ENCODE results near the gene ODAD3. TPM values are rescaled to one million over a fixed set of nuclear protein-coding genes. Genes with fewer than 3 reads are reported as not detected.

ODAD3 gene
- total and polyA plus RNA-seq, 2 of the 13 experiments (the other 11 are each of a cell fraction or from before 2014, with no cell fraction given): 0.04 to 0.08 TPM

- TF ChIP-seq ZGPAT (CRISPR knock-in tag; IDR thresholded peaks at IDR 0.05): 0 out of 2 replicates have a peak, but pooled peaks have one; percentile 41
- no peak for TF ChIP-seq NAIF1 (CRISPR knock-in tag; IDR thresholded peaks at IDR 0.05; ENCODE audit: borderline replicate concordance)
- TF ChIP-seq ZMYM2 (CRISPR knock-in tag; IDR thresholded peaks at IDR 0.05): no peak
- TF ChIP-seq ZBTB14 (CRISPR knock-in tag; IDR thresholded peaks at IDR 0.05): no peak
- TF ChIP-seq ZNF605 (CRISPR knock-in tag; IDR thresholded peaks at IDR 0.05): no peak
- no peak for TF ChIP-seq ZNF7 (CRISPR knock-in tag; IDR thresholded peaks at IDR 0.05)
- no peak for TF ChIP-seq NPAS2 (CRISPR knock-in tag; IDR thresholded peaks at IDR 0.05; ENCODE audit: borderline replicate concordance)
- no peak for TF ChIP-seq ZNF207 (IDR thresholded peaks at IDR 0.05; ENCODE audit: borderline replicate concordance)
- no peak for TF ChIP-seq ZNF441 (CRISPR knock-in tag; IDR thresholded peaks at IDR 0.05; ENCODE audit: borderline replicate concordance)
- no peak for TF ChIP-seq TMF1 (CRISPR knock-in tag; IDR thresholded peaks at IDR 0.05; ENCODE audit: low read depth)
- no peak for TF ChIP-seq MEIS2 (CRISPR knock-in tag; IDR thresholded peaks at IDR 0.05)
- TF ChIP-seq STAG1 (CRISPR knock-in tag; IDR thresholded peaks at IDR 0.05): peak; percentile 81
- TF ChIP-seq ZNF512 (CRISPR knock-in tag; IDR thresholded peaks at IDR 0.05): no peak
- 0 out of 2 replicates have a peak, but pooled peaks have one; percentile 52 for TF ChIP-seq REPIN1 (CRISPR knock-in tag; IDR thresholded peaks at IDR 0.05; ENCODE audit: borderline replicate concordance, low read depth)
- no peak for TF ChIP-seq ZXDC (CRISPR knock-in tag; IDR thresholded peaks at IDR 0.05)
- TF ChIP-seq ZNF281 (CRISPR knock-in tag; IDR thresholded peaks at IDR 0.05; ENCODE audit: borderline replicate concordance): no peak
- no peak for TF ChIP-seq CHCHD3 (CRISPR knock-in tag; IDR thresholded peaks at IDR 0.05)
- no peak for TF ChIP-seq ZNF468 (CRISPR knock-in tag; IDR thresholded peaks at IDR 0.05)
- TF ChIP-seq KAT7 (CRISPR knock-in tag; IDR thresholded peaks at IDR 0.05; ENCODE audit: borderline replicate concordance): no peak
These were observed 56.4 kb downstream of the ODAD3 start (continued) for GRCh38 chr19:11378319-11379189.
